ENCODE results near the gene TIGAR.

TIGAR gene

DNA sequence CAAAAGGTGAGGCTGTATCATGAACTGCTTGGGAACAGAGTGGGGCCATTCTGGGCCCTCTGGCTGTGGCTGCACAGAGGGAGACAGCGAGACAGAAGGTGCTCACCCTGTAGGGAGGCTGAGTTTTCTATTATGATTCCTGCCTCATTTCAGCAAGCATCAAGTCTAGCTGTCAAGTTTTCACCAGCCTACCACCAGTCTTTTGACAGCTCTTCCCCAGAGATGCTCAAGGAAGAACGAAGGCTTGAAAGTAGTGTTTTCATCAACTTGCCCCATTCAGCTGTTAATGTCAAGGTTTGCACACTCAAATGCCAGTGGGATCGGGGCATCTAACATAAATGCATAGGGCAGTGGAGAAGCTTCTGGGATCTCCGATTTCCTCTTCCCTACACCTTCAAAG, 48.5 kb downstream of the TIGAR start:
- TF ChIP-seq NFIC (IDR thresholded peaks at IDR 0.05), result no peak
- TF ChIP-seq TAF1 (IDR thresholded peaks at IDR 0.05; ENCODE audit: low read depth), result no peak
- TF ChIP-seq YY1 (IDR thresholded peaks at IDR 0.05; ENCODE audit: low read depth), result no peak
- TF ChIP-seq, protein P1, sequence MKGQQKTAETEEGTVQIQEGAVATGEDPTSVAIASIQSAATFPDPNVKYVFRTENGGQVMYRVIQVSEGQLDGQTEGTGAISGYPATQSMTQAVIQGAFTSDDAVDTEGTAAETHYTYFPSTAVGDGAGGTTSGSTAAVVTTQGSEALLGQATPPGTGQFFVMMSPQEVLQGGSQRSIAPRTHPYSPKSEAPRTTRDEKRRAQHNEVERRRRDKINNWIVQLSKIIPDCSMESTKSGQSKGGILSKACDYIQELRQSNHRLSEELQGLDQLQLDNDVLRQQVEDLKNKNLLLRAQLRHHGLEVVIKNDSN (IDR thresholded peaks at IDR 0.05), result no peak
- TF ChIP-seq TEAD4 (IDR thresholded peaks at IDR 0.05), result no peak
- no peak for TF ChIP-seq CEBPB (IDR thresholded peaks at IDR 0.05)
- TF ChIP-seq EP300 (IDR thresholded peaks at IDR 0.05; ENCODE audit: borderline replicate concordance), result no peak
- TF ChIP-seq EGR1 (IDR thresholded peaks at IDR 0.05), result no peak
- TF ChIP-seq TCF12 (IDR thresholded peaks at IDR 0.05; ENCODE audit: low read depth), result no peak
- TF ChIP-seq, protein P2, sequence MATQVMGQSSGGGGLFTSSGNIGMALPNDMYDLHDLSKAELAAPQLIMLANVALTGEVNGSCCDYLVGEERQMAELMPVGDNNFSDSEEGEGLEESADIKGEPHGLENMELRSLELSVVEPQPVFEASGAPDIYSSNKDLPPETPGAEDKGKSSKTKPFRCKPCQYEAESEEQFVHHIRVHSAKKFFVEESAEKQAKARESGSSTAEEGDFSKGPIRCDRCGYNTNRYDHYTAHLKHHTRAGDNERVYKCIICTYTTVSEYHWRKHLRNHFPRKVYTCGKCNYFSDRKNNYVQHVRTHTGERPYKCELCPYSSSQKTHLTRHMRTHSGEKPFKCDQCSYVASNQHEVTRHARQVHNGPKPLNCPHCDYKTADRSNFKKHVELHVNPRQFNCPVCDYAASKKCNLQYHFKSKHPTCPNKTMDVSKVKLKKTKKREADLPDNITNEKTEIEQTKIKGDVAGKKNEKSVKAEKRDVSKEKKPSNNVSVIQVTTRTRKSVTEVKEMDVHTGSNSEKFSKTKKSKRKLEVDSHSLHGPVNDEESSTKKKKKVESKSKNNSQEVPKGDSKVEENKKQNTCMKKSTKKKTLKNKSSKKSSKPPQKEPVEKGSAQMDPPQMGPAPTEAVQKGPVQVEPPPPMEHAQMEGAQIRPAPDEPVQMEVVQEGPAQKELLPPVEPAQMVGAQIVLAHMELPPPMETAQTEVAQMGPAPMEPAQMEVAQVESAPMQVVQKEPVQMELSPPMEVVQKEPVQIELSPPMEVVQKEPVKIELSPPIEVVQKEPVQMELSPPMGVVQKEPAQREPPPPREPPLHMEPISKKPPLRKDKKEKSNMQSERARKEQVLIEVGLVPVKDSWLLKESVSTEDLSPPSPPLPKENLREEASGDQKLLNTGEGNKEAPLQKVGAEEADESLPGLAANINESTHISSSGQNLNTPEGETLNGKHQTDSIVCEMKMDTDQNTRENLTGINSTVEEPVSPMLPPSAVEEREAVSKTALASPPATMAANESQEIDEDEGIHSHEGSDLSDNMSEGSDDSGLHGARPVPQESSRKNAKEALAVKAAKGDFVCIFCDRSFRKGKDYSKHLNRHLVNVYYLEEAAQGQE (IDR thresholded peaks at IDR 0.05; ENCODE audit: low read depth), result no peak
- no peak for TF ChIP-seq FOXM1 (IDR thresholded peaks at IDR 0.05; ENCODE audit: borderline replicate concordance, low read depth)
- no peak for TF ChIP-seq CREB1 (IDR thresholded peaks at IDR 0.05; ENCODE audit: low read depth)
- TF ChIP-seq, protein P3, sequence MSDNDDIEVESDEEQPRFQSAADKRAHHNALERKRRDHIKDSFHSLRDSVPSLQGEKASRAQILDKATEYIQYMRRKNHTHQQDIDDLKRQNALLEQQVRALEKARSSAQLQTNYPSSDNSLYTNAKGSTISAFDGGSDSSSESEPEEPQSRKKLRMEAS (IDR thresholded peaks at IDR 0.05), result no peak

DNA sequence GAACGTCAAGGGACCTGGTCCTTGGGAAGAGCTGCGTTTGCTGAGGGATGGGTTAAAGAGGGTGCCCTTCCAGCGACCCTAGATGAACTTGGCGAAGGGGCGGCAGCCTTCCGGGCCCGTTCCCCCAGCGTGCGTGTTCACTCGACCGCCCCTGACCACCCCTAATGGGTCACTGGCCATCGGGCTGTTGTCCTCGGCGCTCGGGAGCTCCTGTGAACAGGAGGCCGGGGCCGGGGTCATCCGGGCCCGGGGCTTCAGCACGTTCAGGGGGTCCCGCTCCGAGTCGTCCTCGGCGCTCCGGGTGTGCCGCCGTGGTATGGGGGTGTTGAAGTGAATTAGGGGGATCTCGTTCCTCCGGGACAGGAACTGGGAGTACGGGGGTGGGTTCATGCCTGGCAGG, 49.3 kb downstream of the TIGAR start:
- no peak for TF ChIP-seq CREB1 (IDR thresholded peaks at IDR 0.05; ENCODE audit: low read depth)
- TF ChIP-seq ZBTB7A (IDR thresholded peaks at IDR 0.05; ENCODE audit: low read depth), result no peak
- TF ChIP-seq EGR1 (IDR thresholded peaks at IDR 0.05), result no peak
- TF ChIP-seq NFIC (IDR thresholded peaks at IDR 0.05), result no peak
- no peak for TF ChIP-seq TEAD4 (IDR thresholded peaks at IDR 0.05)

DNA sequence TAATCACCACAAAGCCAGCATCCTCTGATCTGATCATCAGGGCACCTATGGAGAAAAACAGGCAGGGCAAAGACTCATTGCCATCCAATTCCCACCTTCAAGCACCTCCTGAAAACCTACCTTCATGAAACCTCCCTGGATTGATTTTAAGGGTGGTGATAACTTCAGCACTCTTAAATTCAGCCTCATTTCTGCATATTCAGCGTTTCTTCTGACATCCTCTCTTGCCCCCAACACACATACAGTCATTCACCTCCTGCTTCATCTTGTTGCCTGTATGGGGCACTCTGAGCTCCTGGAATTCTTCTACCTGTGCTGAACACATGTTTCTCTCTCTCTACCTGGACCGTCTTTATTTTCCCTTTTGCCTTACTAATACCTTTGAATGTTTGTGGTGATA, 51.6 kb downstream of the TIGAR start:
- TF ChIP-seq YY1 (IDR thresholded peaks at IDR 0.05; ENCODE audit: low read depth) (no peak), ZBTB7A (IDR thresholded peaks at IDR 0.05; ENCODE audit: low read depth) (no peak), CEBPB (IDR thresholded peaks at IDR 0.05) (no peak), TEAD4 (IDR thresholded peaks at IDR 0.05) (no peak), TCF12 (IDR thresholded peaks at IDR 0.05; ENCODE audit: low read depth) (no peak), NFIC (IDR thresholded peaks at IDR 0.05) (no peak), EP300 (IDR thresholded peaks at IDR 0.05; ENCODE audit: borderline replicate concordance) (no peak), RAD21 (IDR thresholded peaks at IDR 0.05; ENCODE audit: low read depth) (no peak), FOXM1 (IDR thresholded peaks at IDR 0.05; ENCODE audit: borderline replicate concordance, low read depth) (no peak)
- TF ChIP-seq, protein P1 (IDR thresholded peaks at IDR 0.05), result no peak
- TF ChIP-seq, protein P2 (IDR thresholded peaks at IDR 0.05; ENCODE audit: low read depth), result no peak

DNA sequence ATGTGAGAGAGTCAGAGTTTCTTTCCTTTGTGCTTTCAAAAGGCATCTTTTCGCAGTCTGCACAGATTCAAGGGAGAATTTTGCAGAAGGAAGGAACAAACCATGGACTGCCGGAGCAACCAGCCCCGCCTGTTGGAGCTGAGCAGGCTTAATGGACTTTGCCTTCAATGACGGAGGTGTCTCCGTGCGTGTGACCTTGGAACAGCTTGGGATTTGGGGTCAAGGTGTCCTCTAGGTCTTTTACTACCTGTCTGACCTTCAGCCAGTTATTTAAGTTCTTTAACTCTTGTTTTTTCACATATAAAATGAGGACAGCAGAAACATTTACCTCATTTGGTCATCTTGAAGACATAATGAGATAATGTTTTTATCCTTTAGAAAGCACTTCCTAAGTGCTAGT, 54.4 kb downstream of the TIGAR start:
- TF ChIP-seq CREB1 (IDR thresholded peaks at IDR 0.05; ENCODE audit: low read depth) (no peak), NFIC (IDR thresholded peaks at IDR 0.05) (no peak), EGR1 (IDR thresholded peaks at IDR 0.05) (no peak), RAD21 (IDR thresholded peaks at IDR 0.05; ENCODE audit: low read depth) (no peak), EP300 (IDR thresholded peaks at IDR 0.05; ENCODE audit: borderline replicate concordance) (no peak), TEAD4 (IDR thresholded peaks at IDR 0.05) (no peak), CEBPB (IDR thresholded peaks at IDR 0.05) (no peak), TAF1 (IDR thresholded peaks at IDR 0.05; ENCODE audit: low read depth) (no peak), ZBTB7A (IDR thresholded peaks at IDR 0.05; ENCODE audit: low read depth) (no peak), TCF12 (IDR thresholded peaks at IDR 0.05; ENCODE audit: low read depth) (no peak), YY1 (IDR thresholded peaks at IDR 0.05; ENCODE audit: low read depth) (no peak), FOXM1 (IDR thresholded peaks at IDR 0.05; ENCODE audit: borderline replicate concordance, low read depth) (no peak)
- TF ChIP-seq, protein P2 (IDR thresholded peaks at IDR 0.05; ENCODE audit: low read depth), result no peak
- TF ChIP-seq, protein P1 (IDR thresholded peaks at IDR 0.05), result no peak
- TF ChIP-seq, protein P3 (IDR thresholded peaks at IDR 0.05), result no peak

Data from Ishikawa (cell line).